Endothelial cell of umbilical vein (primary cell): ENCODE results near the gene ITGAE.

Experiments
- CTCF ChIP-seq, 2 donors: IDR thresholded peaks; 1 replicate in 1 of 2; 2 replicates in 1 of 2; pipeline ENCODE4 v1.5.1; 2011; ENCODE audit warnings: low read length in 2 of 2, mild to moderate bottlenecking in 2 of 2, moderate library complexity in 2 of 2, control low read depth in 1 of 2, inconsistent platforms in 1 of 2, low read depth in 1 of 2; ENCODE audit not compliant: insufficient read depth in 1 of 2; ENCODE audit errors: extremely low read depth in 1 of 2
- EZH2 ChIP-seq: IDR thresholded peaks from 2 replicates; pipeline ENCODE4 v1.6.1; 2012; ENCODE audit warnings: borderline replicate concordance, low read depth, mild to moderate bottlenecking, moderate library complexity, low read length, inconsistent platforms; ENCODE audit not compliant: severe bottlenecking
- FOS ChIP-seq: IDR thresholded peaks from 2 replicates; pipeline ENCODE4 v1.6.1; 2011; ENCODE audit warnings: mild to moderate bottlenecking, low read length, moderate library complexity, borderline replicate concordance; ENCODE audit not compliant: insufficient read depth
- GATA2 ChIP-seq: IDR thresholded peaks from 2 replicates; pipeline ENCODE4 v1.7.0; 2011; ENCODE audit warnings: low read depth, mild to moderate bottlenecking, moderate library complexity, mixed read lengths, low read length; ENCODE audit not compliant: insufficient read length, insufficient read depth
- JUN ChIP-seq: IDR thresholded peaks from 2 replicates; pipeline ENCODE4 v1.6.1; 2011; ENCODE audit warnings: borderline replicate concordance, low read depth; ENCODE audit not compliant: insufficient read length, insufficient read depth
- MAX ChIP-seq: IDR thresholded peaks from 2 replicates; pipeline ENCODE4 v1.6.1; 2011; ENCODE audit not compliant: insufficient read depth, insufficient read length
- MYC ChIP-seq: IDR thresholded peaks from one replicate; pipeline ENCODE4 v1.6.1; 2011; ENCODE audit warnings: mild to moderate bottlenecking, low read depth, low read length
- POLR2A ChIP-seq: IDR thresholded peaks from 2 replicates; pipeline ENCODE4 v1.6.1; 2012; ENCODE audit warnings: low read depth, mild to moderate bottlenecking, control low read depth, low read length
- POLR2AphosphoS5 ChIP-seq: IDR thresholded peaks from 2 replicates; pipeline ENCODE4 v1.6.1; 2012; ENCODE audit warnings: low read depth, mild to moderate bottlenecking, control low read depth, low read length, moderate library complexity; ENCODE audit not compliant: insufficient read depth

- TF ChIP-seq CTCF (IDR thresholded peaks at IDR 0.05; ENCODE audit: extremely low read depth in 1 of 2, insufficient read depth in 1 of 2, low read depth in 1 of 2, low read length in 2 of 2), result no peak
- no peak for TF ChIP-seq JUN
- TF ChIP-seq POLR2A, result no peak
- TF ChIP-seq POLR2AphosphoS5, result no peak
- no peak for TF ChIP-seq MAX
- TF ChIP-seq EZH2, result no peak
- no peak for TF ChIP-seq FOS
- no peak for TF ChIP-seq MYC
- no peak for TF ChIP-seq GATA2
Measured at GRCh38 chr17:3669085-3669347, 132.0 kb downstream of the ITGAE start.
